HG03139 (cell line): Measurements from ENCODE around the gene PGAP6.
"Not testable (repeated sequence)": the region's sequence is repeated elsewhere in the genome, so short reads cannot be mapped to it uniquely, and the experiment has no call there.

Source experiments
- ATAC-seq: cut with Tn5 transposase; IDR thresholded peaks from one replicate; pipeline ENCODE4 v1.9.1; 2021; ENCODE audit not compliant: unreplicated experiment

The PGAP6 gene

DNA sequence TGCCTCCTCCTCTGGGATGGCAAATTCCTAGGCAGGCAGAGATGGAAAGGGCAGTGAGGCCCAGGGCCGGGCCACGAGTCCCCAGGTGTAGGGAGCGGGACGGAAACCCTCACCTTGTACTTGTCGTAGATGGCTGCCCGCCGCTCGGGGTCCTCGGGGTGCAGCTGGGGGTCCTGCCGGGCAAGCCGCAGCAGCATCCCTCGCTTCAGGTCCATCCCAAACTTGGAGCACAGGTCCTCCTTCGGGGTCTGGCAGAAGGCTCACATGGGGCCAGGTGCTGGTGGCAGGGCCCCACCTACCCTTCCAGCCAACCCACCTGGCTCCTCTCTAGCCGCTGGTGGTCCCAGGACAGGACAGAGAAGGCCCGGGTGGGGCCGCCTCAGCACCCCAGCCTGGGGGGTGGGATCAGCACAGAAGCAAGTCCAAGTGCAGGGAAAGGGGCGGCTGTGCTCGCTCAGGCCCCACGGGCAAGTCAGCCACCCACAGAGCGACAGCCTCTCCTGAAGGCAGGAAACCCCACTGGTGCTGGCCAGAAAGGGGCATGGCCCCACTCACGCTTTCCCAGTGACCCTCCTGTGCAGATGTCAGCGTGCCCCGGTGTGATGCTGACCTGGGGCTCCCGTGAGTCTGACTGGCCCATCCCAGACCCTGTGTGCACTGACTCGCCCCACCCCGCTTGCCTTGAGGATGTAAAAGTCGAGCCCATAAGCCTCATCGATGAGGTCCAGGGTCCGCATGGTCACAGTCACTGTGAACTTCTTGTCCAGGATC lies 13.2 kb downstream of the PGAP6 start:
- no peak for ATAC-seq

GRCh38 chr16:367333-367903 lies 14.4 kb downstream of the PGAP6 start:
- no peak for ATAC-seq

DNA sequence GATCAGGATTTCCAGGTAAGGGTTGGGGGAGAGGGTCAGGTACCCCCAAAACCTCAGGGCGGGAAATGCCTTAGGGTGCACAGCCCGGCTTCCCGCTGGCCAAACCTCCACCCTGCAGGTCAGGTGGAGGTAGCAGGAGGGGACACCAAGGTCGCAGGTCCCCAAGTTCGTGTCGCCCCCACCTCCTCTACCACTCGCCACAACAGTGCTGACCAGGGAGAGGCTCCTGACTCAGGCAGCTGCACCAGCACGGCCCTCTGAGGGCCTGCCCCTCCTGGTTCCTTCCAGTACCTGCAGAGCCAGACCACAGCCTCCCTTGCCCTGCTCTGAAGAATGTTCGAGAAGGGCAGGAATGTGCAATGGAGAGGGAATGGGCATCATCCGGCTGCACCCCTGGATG lies 15.3 kb downstream of the PGAP6 start:
- ATAC-seq, result no peak

DNA sequence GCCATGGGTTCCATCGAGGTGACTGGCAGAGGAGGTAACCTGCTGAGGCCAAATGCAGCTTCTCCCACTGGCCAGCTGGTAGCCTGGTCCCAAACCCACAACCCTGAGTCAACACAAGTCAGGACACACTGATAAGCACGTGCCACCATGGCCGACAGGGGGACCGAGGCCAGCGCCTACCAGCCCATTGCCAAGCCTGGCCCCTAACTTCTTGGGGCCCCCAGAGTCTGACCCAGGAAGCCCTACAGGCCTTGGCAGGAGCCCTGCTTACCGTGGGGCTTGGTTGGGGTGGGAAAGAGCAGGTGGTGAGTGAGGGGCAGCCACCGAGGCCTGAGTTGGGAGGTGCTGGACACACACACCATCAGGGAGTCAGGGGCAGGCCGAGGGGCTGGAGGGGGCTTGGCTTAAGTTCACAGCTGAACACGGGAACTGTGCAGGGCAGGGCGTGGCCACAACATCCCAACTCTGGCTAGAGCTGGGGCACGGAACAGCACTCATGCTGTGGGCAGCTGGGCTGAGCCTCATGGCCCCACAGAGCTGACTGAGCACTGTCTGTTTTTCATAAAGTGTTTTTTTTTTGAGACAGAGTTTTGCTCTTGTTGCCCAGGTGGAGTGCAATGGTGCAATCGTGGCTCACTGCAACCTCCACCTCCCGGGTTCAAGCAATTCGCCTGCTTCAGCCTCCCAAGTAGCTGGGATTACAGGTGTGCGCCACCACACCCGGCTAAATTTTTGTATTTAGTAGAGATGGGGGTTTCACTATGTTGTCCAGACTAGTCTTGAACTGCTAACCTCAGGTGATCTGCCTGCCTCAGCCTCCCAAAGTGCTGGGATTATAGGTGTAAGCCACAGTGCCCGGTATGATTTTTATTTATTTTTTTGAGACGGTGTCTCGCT lies 16.9 kb downstream of the PGAP6 start:
- no peak for ATAC-seq

DNA sequence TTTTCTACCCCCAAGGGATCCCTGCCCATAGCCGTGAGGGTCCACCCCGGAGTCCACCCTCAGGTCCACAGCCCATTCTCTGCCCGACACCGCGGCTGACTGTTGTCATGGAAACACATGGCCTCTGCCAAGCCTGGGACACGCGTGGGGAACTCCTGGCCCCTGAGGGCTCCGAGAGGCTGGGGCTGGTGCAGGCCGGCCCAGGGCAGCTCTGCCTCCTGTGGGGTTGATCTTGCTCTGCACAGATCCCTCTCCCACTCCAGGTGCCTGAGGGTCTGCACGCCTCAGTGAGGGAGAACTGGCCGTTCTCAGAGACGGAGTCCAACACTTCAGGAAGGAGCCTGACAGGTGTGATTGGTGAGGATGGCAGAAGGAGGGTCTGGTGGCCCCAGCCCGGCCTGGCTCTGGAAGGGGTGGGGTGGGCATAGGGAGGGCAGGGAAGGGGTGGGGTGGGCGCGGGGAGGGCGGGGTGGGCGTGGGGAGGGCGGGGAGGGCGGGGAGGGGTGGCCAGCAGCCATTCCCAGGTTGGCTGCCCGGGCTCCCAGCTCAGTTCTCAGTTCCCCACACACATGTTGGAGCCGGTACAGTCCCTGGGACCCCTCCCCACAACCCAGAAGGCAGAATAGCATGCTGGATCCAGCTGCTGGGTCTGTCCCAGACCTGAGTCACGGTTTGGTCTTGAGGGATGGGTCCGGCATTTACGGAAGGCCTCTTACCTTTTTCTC lies 17.9 kb downstream of the PGAP6 start:
- no peak for ATAC-seq

- ATAC-seq, result no peak
Measured at GRCh38 chr16:363110-363765, 18.5 kb downstream of the PGAP6 start.

- ATAC-seq, result not testable (repeated sequence)
Measured at GRCh38 chr16:362702-362999, 19.1 kb downstream of the PGAP6 start.

GRCh38 chr16:361872-362701 lies 19.7 kb downstream of the PGAP6 start:
- ATAC-seq, result no peak

DNA sequence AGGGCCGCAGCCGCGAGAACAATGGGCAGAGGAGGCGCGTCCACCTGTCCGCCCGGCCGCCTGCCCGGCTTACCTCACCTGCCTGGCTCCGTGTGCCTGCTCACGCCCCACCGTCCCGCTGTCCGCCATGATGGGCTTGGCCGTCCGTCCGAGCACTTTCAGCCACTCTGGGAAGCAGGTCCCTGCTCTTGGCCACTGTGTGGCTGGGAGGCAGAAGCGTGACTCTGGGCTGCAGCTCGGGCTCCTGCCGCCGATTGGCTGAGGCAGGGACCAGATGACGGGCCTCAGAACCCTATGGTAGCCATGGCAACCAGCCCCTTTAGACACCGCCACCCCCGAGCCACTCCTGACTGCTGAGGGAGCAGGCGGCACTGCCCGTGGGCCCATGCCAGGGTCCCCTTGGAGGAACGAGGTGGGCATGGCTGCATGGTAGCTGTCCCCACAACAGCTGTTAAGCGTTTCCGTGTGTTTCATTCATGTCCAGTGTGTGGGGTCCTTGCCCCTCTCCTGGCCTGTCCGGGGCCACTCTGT lies 20.4 kb downstream of the PGAP6 start:
- ATAC-seq, result no peak

DNA sequence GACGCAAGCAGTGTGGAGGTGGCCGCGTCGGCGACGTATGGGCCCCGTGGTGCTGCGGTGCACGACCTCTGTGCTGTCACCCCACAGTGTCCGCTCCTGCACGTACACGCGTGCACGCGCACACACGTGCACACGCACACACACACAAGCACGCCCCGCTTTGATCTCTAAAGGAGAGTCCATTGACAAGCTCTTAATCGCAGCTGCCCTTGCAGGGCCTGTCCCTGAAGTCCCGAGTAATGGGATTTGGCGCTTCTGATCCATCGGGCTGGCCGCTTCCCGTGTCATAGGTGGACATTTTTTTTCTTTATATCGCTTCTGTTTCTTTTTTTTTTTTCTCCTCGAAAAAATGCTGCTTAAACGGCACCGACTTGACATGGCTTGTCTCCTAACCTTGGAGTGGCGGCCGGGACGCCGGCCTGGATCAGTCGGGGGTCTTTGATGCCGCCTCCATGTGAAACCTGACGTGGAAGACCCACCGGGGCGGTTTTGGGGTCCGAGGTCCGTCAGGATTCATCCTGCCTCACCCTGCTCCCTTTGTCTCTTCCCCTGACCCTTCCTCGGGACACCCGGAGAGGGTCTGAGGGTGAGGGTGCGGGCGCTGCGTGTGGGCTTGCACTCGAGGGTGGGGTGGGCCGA lies 21.0 kb downstream of the PGAP6 start:
- ATAC-seq, result no peak

DNA sequence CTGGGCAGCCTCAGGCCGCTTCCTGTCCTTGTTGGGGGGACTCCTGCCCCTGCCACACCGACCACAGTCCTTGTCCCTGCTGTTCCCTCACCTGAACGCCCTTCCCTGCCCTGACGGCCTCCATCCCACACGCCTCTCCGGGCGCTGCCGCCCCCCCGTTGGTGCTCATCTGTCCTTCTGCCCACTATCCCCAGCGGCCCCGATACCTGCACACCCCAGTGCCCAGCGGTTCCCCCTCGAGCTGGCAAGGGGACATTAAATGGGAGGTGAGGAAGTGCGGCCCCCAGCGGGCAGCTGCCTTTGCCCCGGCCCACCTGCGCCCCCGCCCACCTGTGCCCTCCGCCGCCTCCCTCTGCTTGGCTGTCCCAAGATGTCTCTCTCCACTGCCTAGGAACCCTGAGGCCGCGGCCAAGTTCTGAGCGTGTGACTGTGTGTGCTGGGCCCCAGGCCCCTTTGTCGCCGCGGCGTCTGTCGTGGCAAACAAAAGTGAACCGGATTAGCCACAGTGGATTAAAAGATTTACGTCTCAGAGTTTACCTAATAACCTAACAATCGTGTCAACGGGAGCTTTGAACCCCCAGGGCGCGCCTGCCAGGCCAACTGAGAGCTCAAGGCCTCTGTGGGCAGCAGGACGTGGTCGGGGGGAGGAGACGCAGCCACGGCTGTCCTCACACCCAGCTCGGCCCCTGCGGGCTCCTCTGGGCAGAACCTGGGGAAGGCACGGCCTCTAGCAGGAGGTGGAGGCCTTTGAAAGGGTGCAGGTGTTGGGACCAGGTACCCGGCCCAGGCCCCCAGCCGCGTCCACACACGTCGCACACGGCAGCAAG lies 21.7 kb downstream of the PGAP6 start:
- no peak for ATAC-seq

DNA sequence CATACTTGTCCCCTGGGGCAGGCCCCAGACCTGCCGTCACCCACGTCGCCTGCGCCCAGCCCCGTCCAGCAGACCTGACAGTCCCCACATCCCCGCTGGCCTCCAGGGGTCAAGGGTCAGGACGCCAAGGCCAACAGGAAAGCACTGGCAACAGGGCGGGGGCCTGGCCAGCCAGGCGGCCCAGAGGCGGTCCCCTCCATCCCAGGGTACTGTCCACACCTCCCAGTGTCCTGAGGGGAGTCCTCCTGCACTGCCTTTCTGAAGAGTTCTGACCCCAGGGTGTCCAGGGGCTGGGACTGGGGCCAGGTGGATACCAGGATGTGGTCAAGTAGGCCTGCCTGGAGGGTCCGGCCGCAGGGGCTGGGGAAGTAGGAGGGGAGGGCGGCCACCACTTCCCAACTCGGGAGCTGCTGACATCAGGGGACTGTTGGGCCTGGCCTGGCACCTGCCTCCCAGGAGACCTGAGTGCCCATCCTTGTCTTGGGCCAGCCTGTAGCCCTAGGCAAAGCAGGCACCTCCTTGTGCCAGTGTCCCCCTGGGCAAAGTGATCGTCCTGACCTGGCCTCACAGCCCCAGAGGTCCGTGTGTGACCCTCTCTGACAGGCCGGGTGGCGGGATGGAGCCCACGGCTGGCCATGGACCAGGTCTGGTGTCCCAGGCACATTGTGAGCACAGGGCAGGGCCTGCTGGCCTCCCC lies 22.6 kb downstream of the PGAP6 start:
- ATAC-seq, result no peak

GRCh38 chr16:356741-357140 lies 25.0 kb downstream of the PGAP6 start:
- ATAC-seq, result no peak

- ATAC-seq, result no peak
Measured at GRCh38 chr16:354971-355461, 26.8 kb downstream of the PGAP6 start.

GRCh38 chr16:354291-354881 lies 27.4 kb downstream of the PGAP6 start:
- ATAC-seq, result no peak

DNA sequence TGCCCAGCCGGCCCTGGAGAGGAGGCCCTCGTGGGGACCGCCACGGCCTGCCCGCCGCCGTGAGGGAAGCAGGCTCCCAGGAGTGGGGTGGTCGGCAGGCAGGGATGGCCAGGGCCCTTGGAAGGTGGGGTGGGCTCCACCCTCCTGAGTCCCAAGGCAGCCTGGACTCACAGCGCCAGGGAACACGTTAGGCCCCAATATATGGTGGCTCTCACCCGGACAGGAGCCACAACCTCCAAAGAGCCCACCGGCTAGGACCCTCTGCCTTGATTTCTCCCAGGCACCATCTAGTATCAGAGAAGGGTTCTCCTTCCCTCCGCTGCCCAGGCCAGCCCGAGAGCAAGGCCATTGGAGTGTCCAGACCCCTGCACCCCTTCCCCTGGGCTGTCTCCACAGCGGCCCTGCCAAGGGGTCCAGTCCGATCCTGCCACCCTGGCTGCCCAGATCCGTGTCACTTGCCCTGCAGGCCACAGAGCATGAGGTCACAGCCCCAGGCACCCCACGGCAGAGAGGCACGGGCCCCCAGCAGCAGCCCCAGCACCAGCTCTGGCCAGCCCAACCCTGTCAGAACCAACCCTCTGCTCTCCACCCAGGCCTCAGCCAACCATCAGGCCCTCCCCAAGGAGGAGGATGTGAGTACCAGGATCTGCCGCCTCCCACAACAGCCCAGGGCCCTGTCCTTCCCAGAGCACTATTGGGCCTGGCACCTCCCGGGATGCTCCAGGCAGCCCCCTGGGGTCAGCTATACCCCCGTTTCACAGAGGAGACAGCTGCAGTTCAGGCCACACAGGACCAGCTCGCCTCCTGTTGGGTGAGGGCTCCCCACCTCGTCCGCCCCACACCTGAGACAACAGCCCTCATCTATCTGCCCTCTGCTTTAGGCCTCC lies 28.1 kb downstream of the PGAP6 start:
- no peak for ATAC-seq
